Adipocyte (in vitro differentiated cells): Measurements from ENCODE around the gene PPME1.
A peak's percentile ranks its signal among the peaks of the same experiment; 100 is the strongest.

Experiments used
- DNase-seq: peaks from one replicate; pipeline ENCODE4 v3.0.0-alpha.2; 2015; ENCODE audit warnings: low read depth
- H3K27me3 ChIP-seq: replicated peaks from 2 replicates; pipeline ENCODE4 v1.7.0; 2013; ENCODE audit warnings: mild to moderate bottlenecking, low read length, moderate library complexity; ENCODE audit not compliant: control insufficient read depth, insufficient read depth
- H3K36me3 ChIP-seq: 2 replicates; pipeline ENCODE4 v1.7.0; 2013; ENCODE audit warnings: low read length, mild to moderate bottlenecking, moderate library complexity; ENCODE audit not compliant: control insufficient read depth, insufficient read depth, severe bottlenecking
- H3K4me1 ChIP-seq: 2 replicates; pipeline ENCODE4 v1.7.0; 2013; ENCODE audit warnings: mild to moderate bottlenecking, low read length, moderate library complexity; ENCODE audit not compliant: control insufficient read depth, insufficient read depth
- H3K4me3 ChIP-seq: 2 replicates; pipeline ENCODE4 v1.7.0; 2013; ENCODE audit warnings: mild to moderate bottlenecking, low read length, moderate library complexity
- H3K9ac ChIP-seq: 2 replicates; pipeline ENCODE4 v1.7.0; 2013; ENCODE audit warnings: mild to moderate bottlenecking, low read length, moderate library complexity
- H3K9me3 ChIP-seq: 2 replicates; pipeline ENCODE4 v1.7.0; 2013; ENCODE audit warnings: mild to moderate bottlenecking, low read length, moderate library complexity; ENCODE audit not compliant: control insufficient read depth

The PPME1 gene

GRCh38 chr11:74265256-74265655, 94.2 kb downstream of the PPME1 start:
- DNase-seq, result no peak
- H3K27me3 ChIP-seq, result no peaks in the 10 kb centered on the region
- no peaks in the 10 kb centered on the region for H3K36me3 ChIP-seq
- no peak overlapping the region for H3K4me3 ChIP-seq
- no peaks in the 10 kb centered on the region for H3K9me3 ChIP-seq
- peaks cover 9% of the 10 kb centered on the region for H3K4me1 ChIP-seq
- no peak overlapping the region for H3K9ac ChIP-seq

DNA sequence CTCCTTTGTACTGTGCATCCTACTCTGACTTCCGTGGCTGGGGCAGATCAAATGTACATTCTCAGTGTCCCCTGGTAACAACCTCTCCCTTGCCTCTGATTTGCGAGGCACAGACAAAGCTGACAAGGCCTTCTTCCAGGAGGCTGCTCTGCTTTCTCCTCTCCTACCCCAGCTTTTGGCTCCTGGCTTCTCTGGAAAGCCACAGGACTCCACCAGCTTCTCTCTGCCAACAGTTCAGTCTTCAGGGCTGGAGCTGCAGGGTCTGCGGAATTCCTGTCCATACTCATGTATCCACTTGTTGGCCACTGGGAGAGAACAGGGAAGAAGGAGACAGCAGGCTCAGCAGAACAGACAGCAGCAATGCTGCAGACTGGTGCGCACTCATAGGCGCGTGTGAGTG, 95.9 kb downstream of the PPME1 start:
- Histone ChIP-seq H3K9ac (no peak overlapping the region), H3K27me3 (no peaks in the 10 kb centered on the region), H3K9me3 (no peaks in the 10 kb centered on the region), H3K36me3 (no peaks in the 10 kb centered on the region), H3K4me1 (peaks cover 9% of the 10 kb centered on the region), H3K4me3 (no peak overlapping the region)
- no peak for DNase-seq

DNA sequence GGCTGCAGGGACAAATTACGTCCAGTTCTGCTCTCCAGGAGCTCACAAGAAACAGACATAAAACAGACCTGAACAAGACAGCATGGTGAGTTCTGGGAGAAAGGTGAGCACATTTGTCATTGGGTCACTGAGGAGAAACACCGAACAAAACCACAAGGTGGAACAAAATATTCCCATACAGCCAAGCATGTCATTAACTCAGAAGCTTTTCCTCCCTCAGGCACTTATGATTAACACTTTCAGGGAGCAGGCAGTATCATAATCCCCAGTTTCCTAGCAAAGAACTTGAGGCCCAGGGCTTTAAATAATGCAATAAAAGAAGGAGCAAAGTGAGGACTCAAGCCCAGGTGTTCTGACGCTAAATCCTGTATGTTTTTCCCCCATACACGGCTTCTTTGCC, 97.4 kb downstream of the PPME1 start:
- H3K4me1 ChIP-seq, result peaks cover 9% of the 10 kb centered on the region

GRCh38 chr11:74269161-74269811, 98.2 kb downstream of the PPME1 start:
- no peak for DNase-seq
- Histone ChIP-seq H3K4me3 (no peak overlapping the region), H3K36me3 (no peaks in the 10 kb centered on the region), H3K9me3 (no peaks in the 10 kb centered on the region), H3K9ac (no peak overlapping the region), H3K27me3 (no peaks in the 10 kb centered on the region), H3K4me1 (peaks cover 9% of the 10 kb centered on the region)

More for the DNA sequence above, 97.4 kb downstream of the PPME1 start:
- no peak for DNase-seq
- H3K9ac ChIP-seq, result no peak overlapping the region
- H3K27me3 ChIP-seq, result no peaks in the 10 kb centered on the region
- no peaks in the 10 kb centered on the region for H3K9me3 ChIP-seq
- no peak overlapping the region for H3K4me3 ChIP-seq
- H3K36me3 ChIP-seq, result no peaks in the 10 kb centered on the region

- H3K4me1 ChIP-seq, result peaks cover 12% of the 10 kb centered on the region
- H3K9ac ChIP-seq, result no peak overlapping the region
- no peaks in the 10 kb centered on the region for H3K36me3 ChIP-seq
- H3K4me3 ChIP-seq, result no peak overlapping the region
- no peak for DNase-seq
- no peaks in the 10 kb centered on the region for H3K9me3 ChIP-seq
- no peaks in the 10 kb centered on the region for H3K27me3 ChIP-seq
These were observed 101.2 kb downstream of the PPME1 start for GRCh38 chr11:74272276-74272675.

GRCh38 chr11:74276581-74276980, 105.5 kb downstream of the PPME1 start:
- Histone ChIP-seq H3K36me3 (no peaks in the 10 kb centered on the region), H3K4me3 (no peak overlapping the region), H3K9me3 (no peaks in the 10 kb centered on the region), H3K27me3 (no peaks in the 10 kb centered on the region), H3K9ac (no peak overlapping the region), H3K4me1 (peaks cover 29% of the 10 kb centered on the region)
- DNase-seq, result peak; percentile 47

DNA sequence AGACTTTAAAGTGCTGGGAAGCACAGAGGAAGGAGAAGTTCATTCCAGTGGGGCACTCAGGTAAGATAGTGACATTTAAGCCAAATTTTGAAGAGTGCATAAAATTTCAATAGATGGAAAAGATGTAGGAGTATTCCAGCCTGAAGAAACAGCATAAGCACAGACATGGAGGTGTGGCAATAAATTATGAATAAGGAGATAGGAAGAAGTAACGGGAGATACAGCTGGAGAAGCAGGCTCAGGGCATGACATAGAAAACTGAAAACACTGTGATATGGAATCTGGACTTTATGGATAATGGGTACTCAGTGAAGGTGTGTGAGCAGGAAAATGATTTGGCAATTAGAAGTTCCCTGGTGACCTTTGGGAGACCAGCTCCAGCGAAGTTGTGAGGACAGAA, 107.0 kb downstream of the PPME1 start:
- Histone ChIP-seq H3K4me3 (no peak overlapping the region), H3K4me1 (peaks cover 33% of the 10 kb centered on the region), H3K9me3 (no peaks in the 10 kb centered on the region), H3K36me3 (no peaks in the 10 kb centered on the region), H3K9ac (no peak overlapping the region), H3K27me3 (no peaks in the 10 kb centered on the region)
- DNase-seq, result no peak

GRCh38 chr11:74278721-74279161, 107.7 kb downstream of the PPME1 start:
- no peaks in the 10 kb centered on the region for H3K9me3 ChIP-seq
- H3K36me3 ChIP-seq, result no peaks in the 10 kb centered on the region
- DNase-seq, result peak; percentile 85
- no peaks in the 10 kb centered on the region for H3K27me3 ChIP-seq
- peaks cover 35% of the 10 kb centered on the region for H3K4me1 ChIP-seq
- H3K9ac ChIP-seq, result no peak overlapping the region
- no peak overlapping the region for H3K4me3 ChIP-seq

DNA sequence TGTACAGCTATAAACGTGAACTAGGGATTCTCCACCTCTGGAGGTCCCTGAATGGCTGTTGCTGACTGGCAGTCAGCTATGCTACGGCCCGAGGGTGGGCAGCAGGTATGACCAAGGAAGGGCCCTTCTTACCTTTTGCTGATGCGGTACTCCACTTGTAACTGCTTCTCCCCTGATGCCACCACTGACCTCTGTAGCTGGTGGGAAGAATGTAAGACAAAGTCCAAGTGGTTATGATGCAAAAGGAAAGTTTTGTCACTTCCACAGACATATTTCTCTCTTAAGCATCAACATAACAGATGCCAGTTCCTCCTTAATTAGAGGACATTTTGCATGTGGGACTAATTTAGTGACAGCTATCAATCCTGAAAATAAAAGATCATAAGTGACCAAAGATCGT, 108.2 kb downstream of the PPME1 start:
- H3K9ac ChIP-seq, result no peak overlapping the region
- peaks cover 35% of the 10 kb centered on the region for H3K4me1 ChIP-seq
- H3K27me3 ChIP-seq, result no peaks in the 10 kb centered on the region
- peak overlapping the region; percentile 3 for H3K4me3 ChIP-seq
- no peaks in the 10 kb centered on the region for H3K36me3 ChIP-seq
- DNase-seq, result no peak
- H3K9me3 ChIP-seq, result no peaks in the 10 kb centered on the region

- H3K4me1 ChIP-seq, result peaks cover 35% of the 10 kb centered on the region
- no peak overlapping the region for H3K9ac ChIP-seq
- no peaks in the 10 kb centered on the region for H3K27me3 ChIP-seq
- no peak overlapping the region for H3K4me3 ChIP-seq
- DNase-seq, result no peak
- no peaks in the 10 kb centered on the region for H3K9me3 ChIP-seq
- H3K36me3 ChIP-seq, result no peaks in the 10 kb centered on the region
These were observed 109.4 kb downstream of the PPME1 start for GRCh38 chr11:74280494-74280893.

GRCh38 chr11:74282421-74282820, 111.3 kb downstream of the PPME1 start:
- Histone ChIP-seq H3K36me3 (no peaks in the 10 kb centered on the region), H3K4me3 (no peak overlapping the region), H3K27me3 (no peaks in the 10 kb centered on the region), H3K9ac (no peak overlapping the region), H3K4me1 (peaks cover 28% of the 10 kb centered on the region), H3K9me3 (no peaks in the 10 kb centered on the region)
- DNase-seq, result no peak

DNA sequence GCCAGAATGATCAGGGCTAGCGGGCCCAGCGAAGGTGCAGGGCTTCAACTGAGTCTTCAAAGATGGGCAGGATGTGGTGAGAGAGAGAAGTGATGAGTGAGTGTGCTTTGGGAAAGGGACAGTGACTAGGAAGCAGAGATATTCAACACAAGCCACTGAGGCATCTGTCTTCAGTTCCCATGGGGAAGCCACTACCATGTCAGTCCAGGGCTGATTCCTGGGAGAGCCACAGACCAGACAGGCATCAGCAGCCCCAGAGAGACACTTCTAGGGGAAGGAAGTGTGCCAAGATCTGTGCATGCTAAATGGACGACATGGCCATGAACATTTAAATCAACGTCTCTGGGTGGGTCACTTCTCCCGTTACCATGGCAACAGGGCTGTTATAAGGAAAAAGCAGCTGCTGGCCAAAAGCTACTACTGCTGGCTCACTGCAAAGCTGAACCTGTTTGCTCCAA, 111.9 kb downstream of the PPME1 start:
- H3K27me3 ChIP-seq, result no peaks in the 10 kb centered on the region
- H3K36me3 ChIP-seq, result no peaks in the 10 kb centered on the region
- H3K9ac ChIP-seq, result no peak overlapping the region
- no peak overlapping the region for H3K4me3 ChIP-seq
- H3K9me3 ChIP-seq, result no peaks in the 10 kb centered on the region
- no peak for DNase-seq
- H3K4me1 ChIP-seq, result peaks cover 27% of the 10 kb centered on the region
